Trophoblast cell (in vitro differentiated cells and primary cell): ENCODE data around the gene MCM7.
A peak's percentile ranks its signal among the peaks of the same experiment; 100 is the strongest.

ENCODE experiments used
- DNase-seq, 2 donors: peaks; one replicate each; pipeline ENCODE4 v3.0.0-alpha.2; 2016
- H2AFZ ChIP-seq: 2 replicates; pipeline ENCODE4 v1.6.1; 2013; ENCODE audit warnings: low read length, moderate library complexity, mild to moderate bottlenecking; ENCODE audit not compliant: insufficient read depth, poor library complexity
- H2AK5ac ChIP-seq: 2 replicates; pipeline ENCODE4 v1.6.1; 2013; ENCODE audit warnings: mild to moderate bottlenecking, low read length
- H2BK120ac ChIP-seq: 2 replicates; pipeline ENCODE4 v1.6.1; 2013; ENCODE audit warnings: low read length, mild to moderate bottlenecking, moderate library complexity; ENCODE audit not compliant: insufficient read depth, poor library complexity
- H2BK12ac ChIP-seq: 2 replicates; pipeline ENCODE4 v1.6.1; 2013; ENCODE audit warnings: mild to moderate bottlenecking, low read length, moderate library complexity
- H2BK5ac ChIP-seq: 2 replicates; pipeline ENCODE4 v1.6.1; 2013; ENCODE audit warnings: low read length, low read depth, moderate library complexity, mild to moderate bottlenecking; ENCODE audit not compliant: poor library complexity
- H3K14ac ChIP-seq: 2 replicates; pipeline ENCODE4 v1.6.1; 2013; ENCODE audit warnings: mild to moderate bottlenecking, low read length
- H3K18ac ChIP-seq: 2 replicates; pipeline ENCODE4 v1.6.1; 2013; ENCODE audit warnings: mild to moderate bottlenecking, low read length
- H3K23ac ChIP-seq: 2 replicates; pipeline ENCODE4 v1.6.1; 2013; ENCODE audit warnings: low read length
- H3K27ac ChIP-seq: 2 replicates; pipeline ENCODE4 v1.5.1; 2013; ENCODE audit warnings: low read depth, mild to moderate bottlenecking, inconsistent platforms, low read length, moderate library complexity
- H3K27me3 ChIP-seq: 2 replicates; pipeline ENCODE4 v1.6.1; 2013; ENCODE audit warnings: inconsistent platforms, mild to moderate bottlenecking, low read length, moderate library complexity; ENCODE audit not compliant: insufficient read depth
- H3K36me3 ChIP-seq, 2 experiments: 1 replicate in 1 of 2; 2 replicates in 1 of 2; pipeline ENCODE4 v1.6.1; 2013; ENCODE audit warnings: low read length in 2 of 2, mild to moderate bottlenecking in 2 of 2, moderate library complexity in 1 of 2; ENCODE audit not compliant: insufficient read depth in 2 of 2, control insufficient read depth in 1 of 2
- H3K4ac ChIP-seq: 2 replicates; pipeline ENCODE4 v1.6.1; 2013; ENCODE audit warnings: low read depth, mild to moderate bottlenecking, low read length, moderate library complexity
- H3K4me1 ChIP-seq, 2 experiments: 1 replicate in 1 of 2; 2 replicates in 1 of 2; pipeline ENCODE4 v1.6.1; 2013; ENCODE audit warnings: low read length in 2 of 2, mild to moderate bottlenecking in 2 of 2, moderate library complexity in 1 of 2; ENCODE audit not compliant: insufficient read depth in 2 of 2, control insufficient read depth in 1 of 2
- H3K4me2 ChIP-seq: 2 replicates; pipeline ENCODE4 v1.6.1; 2013; ENCODE audit warnings: inconsistent platforms, mild to moderate bottlenecking, low read length, moderate library complexity
- H3K4me3 ChIP-seq: 2 replicates; pipeline ENCODE4 v1.5.1; 2013; ENCODE audit warnings: mild to moderate bottlenecking, low read depth, low read length, inconsistent platforms
- H3K79me1 ChIP-seq: one replicate; pipeline ENCODE4 v1.6.1; 2013; ENCODE audit warnings: low read length
- H3K79me2 ChIP-seq: 2 replicates; pipeline ENCODE4 v1.6.1; 2013; ENCODE audit warnings: low read length, mild to moderate bottlenecking; ENCODE audit not compliant: control insufficient read depth, insufficient read depth, poor library complexity
- H3K9ac ChIP-seq: 2 replicates; pipeline ENCODE4 v1.6.1; 2013; ENCODE audit warnings: mild to moderate bottlenecking, low read length
- H3K9me3 ChIP-seq: 2 replicates; pipeline ENCODE4 v1.6.1; 2013; ENCODE audit warnings: low read depth, mild to moderate bottlenecking, control low read depth, inconsistent platforms, low read length; ENCODE audit not compliant: insufficient read depth
- H4K12ac ChIP-seq: 2 replicates; pipeline ENCODE4 v1.6.1; 2013; ENCODE audit warnings: low read depth, mild to moderate bottlenecking, low read length, moderate library complexity
- H4K8ac ChIP-seq: 2 replicates; pipeline ENCODE4 v1.6.1; 2013; ENCODE audit warnings: low read depth, mild to moderate bottlenecking, low read length, moderate library complexity
- H4K91ac ChIP-seq: one replicate; pipeline ENCODE4 v1.6.1; 2013; ENCODE audit warnings: low read depth, mild to moderate bottlenecking, low read length, moderate library complexity
- WGBS: extraction: QIAGEN DNeasy Blood & Tissue Kit; methylation state at CpG from one replicate; pipeline ENCODE4 v1.1.7; 2013; ENCODE audit warnings: missing lambda C conversion rate; ENCODE audit not compliant: insufficient read length, insufficient coverage; ENCODE audit errors: extremely low coverage; 5-methylcytosine and 5-hydroxymethylcytosine counted together

The MCM7 gene

GRCh38 chr7:100095289-100095688 is 5.9 kb downstream of the MCM7 start:
- no peak overlapping the region for H3K27ac ChIP-seq
- no peak overlapping the region for H3K4me2 ChIP-seq
- H2BK12ac ChIP-seq, result no peak overlapping the region
- no peak overlapping the region for H2AK5ac ChIP-seq
- H2BK5ac ChIP-seq, result no peak overlapping the region
- peaks cover 2% of the 10 kb centered on the region for H3K79me1 ChIP-seq
- H3K4ac ChIP-seq, result no peak overlapping the region
- no CpG with 5 or more reads among the region's 9 CpGs for WGBS
- H2BK120ac ChIP-seq, result no peak overlapping the region
- H4K12ac ChIP-seq, result no peak overlapping the region
- H3K4me1 ChIP-seq, result peaks cover 3 to 4% of the 10 kb centered on the region in 2 experiments
- no peak overlapping the region for H2AFZ ChIP-seq
- DNase-seq, result no peak
- H4K8ac ChIP-seq, result no peak overlapping the region
- no peaks in the 10 kb centered on the region for H3K9me3 ChIP-seq
- no peaks in the 10 kb centered on the region for H3K27me3 ChIP-seq
- peaks cover 80 to 92% of the 10 kb centered on the region in 2 experiments for H3K36me3 ChIP-seq
- peaks cover 5% of the 10 kb centered on the region for H3K79me2 ChIP-seq
- H3K18ac ChIP-seq, result no peak overlapping the region
- no peak overlapping the region for H3K9ac ChIP-seq
- no peak overlapping the region for H3K23ac ChIP-seq
- no peak overlapping the region for H4K91ac ChIP-seq
- H3K4me3 ChIP-seq, result no peak overlapping the region
- no peak overlapping the region for H3K14ac ChIP-seq

GRCh38 chr7:100093925-100094486 is 7.2 kb downstream of the MCM7 start:
- Histone ChIP-seq H3K23ac (no peak overlapping the region), H3K4me3 (no peak overlapping the region), H3K36me3 (peaks cover 73 to 85% of the 10 kb centered on the region in 2 experiments), H3K9ac (no peak overlapping the region), H2BK120ac (no peak overlapping the region), H2AFZ (no peak overlapping the region), H3K27me3 (no peaks in the 10 kb centered on the region), H3K9me3 (no peaks in the 10 kb centered on the region), H2AK5ac (no peak overlapping the region), H4K12ac (no peak overlapping the region), H3K79me1 (peaks cover 2% of the 10 kb centered on the region), H4K91ac (no peak overlapping the region), H3K4me1 (peaks cover 0 to 4% of the 10 kb centered on the region in 2 experiments), H3K79me2 (peaks cover 2% of the 10 kb centered on the region), H4K8ac (no peak overlapping the region), H3K27ac (no peak overlapping the region), H3K4ac (no peak overlapping the region), H2BK12ac (no peak overlapping the region), H2BK5ac (no peak overlapping the region), H3K14ac (no peak overlapping the region), H3K18ac (no peak overlapping the region), H3K4me2 (no peak overlapping the region)
- WGBS, result no CpG with 5 or more reads among the region's 16 CpGs
- no peak for DNase-seq

GRCh38 chr7:100093498-100093897 is 7.7 kb downstream of the MCM7 start:
- no peak overlapping the region for H2BK120ac ChIP-seq
- no peak overlapping the region for H2BK5ac ChIP-seq
- H3K4me1 ChIP-seq, result peaks cover 1 to 4% of the 10 kb centered on the region in 2 experiments
- H3K18ac ChIP-seq, result no peak overlapping the region
- H2AK5ac ChIP-seq, result no peak overlapping the region
- no peak overlapping the region for H3K23ac ChIP-seq
- no peak overlapping the region for H4K12ac ChIP-seq
- no peak overlapping the region for H4K91ac ChIP-seq
- no peak overlapping the region for H3K27ac ChIP-seq
- no peak overlapping the region for H3K4me3 ChIP-seq
- no peaks in the 10 kb centered on the region for H3K27me3 ChIP-seq
- peaks cover 69 to 80% of the 10 kb centered on the region in 2 experiments for H3K36me3 ChIP-seq
- peak overlapping the region; percentile 32 for H3K9ac ChIP-seq
- H3K79me1 ChIP-seq, result peaks cover 7% of the 10 kb centered on the region
- H3K4me2 ChIP-seq, result no peak overlapping the region
- no peak overlapping the region for H2BK12ac ChIP-seq
- WGBS, result no CpG with 5 or more reads among the region's 13 CpGs
- H3K14ac ChIP-seq, result no peak overlapping the region
- DNase-seq, result no peak
- no peak overlapping the region for H2AFZ ChIP-seq
- no peak overlapping the region for H4K8ac ChIP-seq
- H3K79me2 ChIP-seq, result peaks cover 6% of the 10 kb centered on the region
- H3K9me3 ChIP-seq, result no peaks in the 10 kb centered on the region
- no peak overlapping the region for H3K4ac ChIP-seq

DNA sequence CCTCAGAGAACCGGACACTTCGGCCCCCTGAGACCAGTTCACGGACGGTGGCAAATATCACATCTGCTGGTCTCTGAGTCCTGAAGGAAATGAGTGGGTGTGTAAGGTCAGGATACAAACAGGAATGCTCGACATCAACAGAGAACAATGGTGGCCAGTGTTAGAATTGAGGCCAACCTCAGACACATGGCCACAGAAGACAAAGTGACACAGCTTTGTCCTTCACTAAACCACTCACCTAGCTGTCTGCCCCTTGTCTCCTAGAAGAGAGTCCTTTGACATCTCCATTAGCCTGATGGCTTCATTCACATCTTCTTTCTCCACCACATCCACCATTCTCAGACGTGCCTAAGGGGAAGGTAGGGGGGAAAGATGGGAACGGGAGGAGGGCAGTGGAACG is 8.1 kb downstream of the MCM7 start:
- H2BK12ac ChIP-seq, result no peak overlapping the region
- no peak overlapping the region for H4K8ac ChIP-seq
- WGBS, result no CpG with 5 or more reads among the region's 8 CpGs
- no peak overlapping the region for H3K4me2 ChIP-seq
- H3K4me1 ChIP-seq, result peaks cover 4 to 9% of the 10 kb centered on the region in 2 experiments
- H3K79me1 ChIP-seq, result peaks cover 11% of the 10 kb centered on the region
- no peak overlapping the region for H4K12ac ChIP-seq
- H3K27ac ChIP-seq, result no peak overlapping the region
- H3K4ac ChIP-seq, result no peak overlapping the region
- H3K27me3 ChIP-seq, result no peaks in the 10 kb centered on the region
- no peak overlapping the region for H3K14ac ChIP-seq
- no peak overlapping the region for H2BK120ac ChIP-seq
- H3K9me3 ChIP-seq, result no peaks in the 10 kb centered on the region
- H2BK5ac ChIP-seq, result no peak overlapping the region
- H3K18ac ChIP-seq, result no peak overlapping the region
- no peak overlapping the region for H3K23ac ChIP-seq
- H3K79me2 ChIP-seq, result peaks cover 6% of the 10 kb centered on the region
- no peak overlapping the region for H3K9ac ChIP-seq
- H4K91ac ChIP-seq, result no peak overlapping the region
- no peak for DNase-seq
- H3K4me3 ChIP-seq, result no peak overlapping the region
- peaks cover 65 to 76% of the 10 kb centered on the region in 2 experiments for H3K36me3 ChIP-seq
- no peak overlapping the region for H2AFZ ChIP-seq
- H2AK5ac ChIP-seq, result no peak overlapping the region
